ENCODE results near the gene CFAP43.

CFAP43 gene

DNA sequence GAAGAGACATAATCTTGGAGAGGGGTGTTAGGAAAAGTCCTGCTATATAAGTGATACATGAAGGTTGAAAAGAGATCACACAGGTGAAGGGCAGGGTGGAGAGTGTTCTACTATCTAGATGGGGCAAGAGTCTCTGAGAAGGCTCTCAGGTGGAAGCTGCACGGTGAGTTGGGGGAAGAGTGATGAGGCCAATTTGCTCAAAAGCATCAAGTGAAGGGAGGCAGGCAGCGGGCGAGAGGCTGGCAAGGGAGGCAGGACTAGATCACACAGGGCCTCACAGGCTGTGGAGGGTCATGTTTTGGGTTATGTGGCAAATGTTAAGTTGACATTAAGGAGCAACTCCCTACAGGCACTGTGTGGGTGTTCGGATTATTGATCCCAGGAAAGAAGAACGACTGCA, 143.9 kb downstream of the CFAP43 start:
- DNase-seq = no peak

DNA sequence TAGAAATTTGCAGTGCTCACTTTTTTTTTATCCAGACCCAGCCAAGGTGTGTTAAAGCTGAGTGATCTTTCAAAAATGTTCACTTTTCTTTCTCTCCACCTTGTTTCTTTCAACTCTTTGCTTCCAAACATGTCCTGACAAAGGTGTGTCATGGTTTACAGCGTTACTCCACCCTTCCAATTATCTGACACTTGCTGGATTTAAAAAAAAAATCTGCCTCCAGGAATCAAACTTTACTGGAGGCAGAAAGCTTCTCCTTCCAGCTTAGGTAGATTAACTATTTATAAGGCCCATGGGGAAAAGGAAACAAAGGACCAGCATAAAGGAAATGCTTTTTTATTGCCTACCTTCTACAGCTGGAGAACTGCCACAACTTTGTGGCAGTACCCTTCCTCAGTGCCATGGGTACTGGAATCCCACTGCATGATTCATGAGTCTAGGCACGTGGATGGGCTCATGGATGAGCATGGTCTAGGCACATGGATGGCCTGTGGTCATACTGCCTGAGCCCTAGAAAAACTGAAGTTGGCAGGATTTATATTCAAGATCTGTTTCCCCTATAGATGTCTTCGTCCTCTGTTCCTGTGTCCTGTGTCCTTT, 146.3 kb downstream of the CFAP43 start, which contains the start of gene COL17A1:
Gene COL17A1, minus strand, starts transcription at position 80 of the 600 bp plus-strand sequence. CDS start 5,207 bp downstream, outside the sequence.
- DNase-seq = no peak

DNA sequence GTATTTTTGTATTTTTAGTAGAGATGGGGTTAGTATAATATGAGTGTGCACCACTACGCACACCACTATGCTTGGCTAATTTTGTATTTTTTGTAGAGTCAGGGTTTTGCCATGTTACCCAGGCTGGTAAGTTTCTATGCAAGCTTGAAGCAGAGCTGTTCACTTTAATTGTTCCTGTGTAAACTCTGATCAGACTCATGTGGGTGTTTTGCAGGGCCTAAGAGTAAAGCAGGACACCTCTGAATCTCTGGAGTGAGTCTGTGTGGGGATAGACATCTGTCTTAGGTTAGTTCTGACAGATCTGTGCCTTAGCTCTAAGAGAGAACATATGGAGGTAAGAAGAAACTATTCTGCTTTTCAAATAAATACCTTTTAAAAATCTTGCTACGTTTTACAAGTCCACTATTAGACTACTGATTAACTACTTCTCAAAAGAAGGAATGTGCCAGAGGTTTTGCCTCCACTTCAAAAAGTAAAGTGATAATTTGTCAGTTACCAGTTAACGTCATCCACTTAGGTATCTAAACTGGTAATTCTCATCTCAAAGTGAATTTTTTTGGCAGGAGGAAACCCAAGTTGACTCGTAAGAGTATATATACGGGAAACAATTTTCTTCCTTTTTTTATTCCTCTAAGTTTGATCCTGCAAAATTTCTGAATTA, 147.6 kb downstream of the CFAP43 start:
- DNase-seq = no peak

DNA sequence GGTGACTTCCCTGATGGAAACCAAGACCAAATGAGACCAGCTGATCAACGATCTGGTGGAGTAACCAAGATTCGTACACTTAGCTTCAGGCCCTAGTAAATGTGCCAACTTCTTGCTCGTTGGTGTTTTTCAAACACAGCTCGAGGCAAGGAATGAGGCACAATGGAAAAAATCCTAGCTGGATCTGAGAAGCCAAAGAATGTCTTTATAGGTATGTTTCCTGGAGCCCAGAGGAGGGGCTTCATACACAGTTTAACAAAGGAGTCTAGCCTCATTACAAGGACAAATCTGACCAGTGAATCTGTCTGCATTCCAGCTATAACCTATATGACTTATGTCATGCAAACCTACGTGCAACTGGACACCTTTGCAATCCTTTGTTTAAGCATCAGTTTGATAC, 150.2 kb downstream of the CFAP43 start:
- no peak for DNase-seq

DNA sequence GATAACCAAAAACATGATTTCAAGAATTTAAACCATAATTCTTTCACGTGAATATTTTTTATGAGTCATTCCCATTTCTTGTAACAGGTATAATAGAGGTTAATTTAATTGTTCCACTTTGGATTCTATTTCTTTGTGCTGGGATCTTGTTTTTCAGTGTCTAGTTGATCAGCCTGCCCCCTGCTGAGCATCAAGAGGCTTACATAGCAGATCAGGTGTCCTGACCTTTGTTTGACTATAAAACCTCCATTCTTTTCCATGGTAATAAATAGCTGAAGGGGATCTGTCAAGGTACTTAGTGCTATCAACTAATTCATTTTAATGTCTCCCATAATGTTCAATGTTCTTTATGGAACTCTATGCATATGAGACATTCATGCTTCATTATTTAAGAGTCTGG, 151.4 kb downstream of the CFAP43 start:
- peak; percentile 33 for DNase-seq
